Measurements from ENCODE around the gene CDS2. TPM values are rescaled to one million over a fixed set of nuclear protein-coding genes. Genes with fewer than 3 reads are reported as not detected.

CDS2 gene
- total and polyA plus RNA-seq, 2 experiments from 2014 or later = 18.7 to 31.9 TPM

DNA sequence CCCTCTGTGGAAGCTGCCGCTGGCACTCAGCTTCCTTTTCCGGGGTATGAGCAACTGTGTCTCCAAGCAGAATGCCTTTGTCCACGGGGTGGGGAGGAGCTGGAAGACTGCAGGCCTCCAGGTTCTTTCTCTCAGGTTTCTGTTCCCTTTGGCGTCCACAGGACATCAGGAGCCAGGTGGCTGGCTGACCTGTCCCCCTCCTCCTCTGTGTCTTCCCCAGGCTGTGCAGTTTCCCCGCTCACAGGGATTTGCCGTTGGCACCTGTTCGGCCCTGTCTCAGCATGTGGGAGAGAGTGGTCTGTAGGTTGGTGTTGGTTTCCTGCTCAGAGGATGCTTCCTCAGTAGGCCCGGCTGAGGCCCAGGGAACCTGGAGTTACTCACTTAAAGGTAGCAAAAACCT lies 43.5 kb downstream of the CDS2 start:
- H3K27me3 ChIP-seq = no peaks in the 10 kb centered on the region

DNA sequence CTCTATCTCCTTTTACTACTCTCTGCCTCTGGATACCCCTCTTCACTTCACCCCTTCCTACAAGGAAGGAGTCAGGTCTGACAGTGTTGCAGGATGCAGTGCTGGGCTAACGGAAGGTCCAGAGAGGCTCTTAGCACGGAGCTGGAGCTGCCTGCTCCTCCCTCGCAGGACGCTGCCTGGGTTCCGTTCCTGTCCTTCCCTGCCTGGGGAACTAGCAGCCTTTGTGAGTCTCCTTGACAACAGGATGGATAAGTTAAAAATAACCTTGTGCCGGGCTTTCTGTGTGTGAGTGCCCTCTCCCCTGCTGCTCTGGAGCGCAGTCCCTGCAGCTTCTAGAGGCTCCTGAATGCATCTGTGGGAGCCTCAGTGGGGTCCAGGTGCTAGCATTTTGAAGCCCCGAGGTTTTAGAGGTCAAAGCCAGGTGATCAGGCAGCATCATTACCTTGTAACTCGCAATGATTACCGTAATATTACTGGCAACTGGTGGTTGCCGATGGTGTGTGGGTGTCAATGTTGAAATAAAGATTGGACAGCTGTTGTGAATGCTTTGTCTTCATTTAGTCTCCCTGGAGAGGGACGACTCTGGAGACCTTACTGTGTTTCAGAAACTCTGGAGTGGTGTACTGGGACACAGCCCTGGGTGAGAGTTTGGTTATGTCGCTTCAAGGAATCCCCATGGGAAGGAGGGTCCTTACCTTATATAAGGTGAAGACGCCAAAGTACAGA lies 44.4 kb downstream of the CDS2 start:
- no peaks in the 10 kb centered on the region for H3K27me3 ChIP-seq
- no peaks in the 10 kb centered on the region for H3K9me3 ChIP-seq (ENCODE audit: low read depth)
- no peaks in the 10 kb centered on the region for H3K36me3 ChIP-seq
- DNase-seq (ENCODE audit: low read depth in 1 of 2, low spot score in 1 of 2) = peak; percentile 22 to 88
- peak overlapping the region; percentile 81 for H3K27ac ChIP-seq
- no peak overlapping the region for H3K4me3 ChIP-seq
- TF ChIP-seq, protein P1, sequence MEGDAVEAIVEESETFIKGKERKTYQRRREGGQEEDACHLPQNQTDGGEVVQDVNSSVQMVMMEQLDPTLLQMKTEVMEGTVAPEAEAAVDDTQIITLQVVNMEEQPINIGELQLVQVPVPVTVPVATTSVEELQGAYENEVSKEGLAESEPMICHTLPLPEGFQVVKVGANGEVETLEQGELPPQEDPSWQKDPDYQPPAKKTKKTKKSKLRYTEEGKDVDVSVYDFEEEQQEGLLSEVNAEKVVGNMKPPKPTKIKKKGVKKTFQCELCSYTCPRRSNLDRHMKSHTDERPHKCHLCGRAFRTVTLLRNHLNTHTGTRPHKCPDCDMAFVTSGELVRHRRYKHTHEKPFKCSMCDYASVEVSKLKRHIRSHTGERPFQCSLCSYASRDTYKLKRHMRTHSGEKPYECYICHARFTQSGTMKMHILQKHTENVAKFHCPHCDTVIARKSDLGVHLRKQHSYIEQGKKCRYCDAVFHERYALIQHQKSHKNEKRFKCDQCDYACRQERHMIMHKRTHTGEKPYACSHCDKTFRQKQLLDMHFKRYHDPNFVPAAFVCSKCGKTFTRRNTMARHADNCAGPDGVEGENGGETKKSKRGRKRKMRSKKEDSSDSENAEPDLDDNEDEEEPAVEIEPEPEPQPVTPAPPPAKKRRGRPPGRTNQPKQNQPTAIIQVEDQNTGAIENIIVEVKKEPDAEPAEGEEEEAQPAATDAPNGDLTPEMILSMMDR (IDR thresholded peaks at IDR 0.05; ENCODE audit: low read depth, low read length) = no peak
- H3K4me1 ChIP-seq (ENCODE audit: low read depth) = peaks cover 36% of the 10 kb centered on the region

More for the DNA sequence above, 43.5 kb downstream of the CDS2 start:
- H3K9me3 ChIP-seq (ENCODE audit: low read depth) = no peaks in the 10 kb centered on the region
- H3K4me3 ChIP-seq = no peak overlapping the region
- TF ChIP-seq, protein P1 (IDR thresholded peaks at IDR 0.05; ENCODE audit: low read depth, low read length) = no peak
- peaks cover 36% of the 10 kb centered on the region for H3K4me1 ChIP-seq (ENCODE audit: low read depth)
- no peak for DNase-seq (ENCODE audit: low read depth in 1 of 2, low spot score in 1 of 2)
- peak overlapping the region; percentile 81 for H3K27ac ChIP-seq
- H3K36me3 ChIP-seq = no peaks in the 10 kb centered on the region

DNA sequence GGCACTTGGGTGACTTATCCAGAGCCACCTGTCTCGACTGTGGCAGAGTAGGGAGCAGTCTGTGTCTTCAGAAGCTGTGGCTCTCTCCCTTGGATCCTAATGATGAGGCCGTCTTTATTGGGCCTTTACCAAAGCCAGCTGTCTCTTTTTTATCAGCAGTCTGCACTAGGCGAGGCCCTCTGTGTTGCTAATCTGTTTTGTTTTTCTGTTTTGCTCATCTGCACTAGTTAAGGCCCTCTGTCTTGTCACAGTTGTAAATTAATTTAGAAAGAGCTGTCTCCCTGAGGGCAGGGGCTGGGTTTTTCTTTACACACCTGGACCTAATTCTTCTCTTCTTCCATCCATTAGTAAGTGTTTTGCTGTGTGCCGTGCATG lies 45.0 kb downstream of the CDS2 start:
- TF ChIP-seq, protein P1 (IDR thresholded peaks at IDR 0.05; ENCODE audit: low read depth, low read length) = no peak
- no peak overlapping the region for H3K4me3 ChIP-seq
- no peaks in the 10 kb centered on the region for H3K36me3 ChIP-seq
- H3K9me3 ChIP-seq (ENCODE audit: low read depth) = no peaks in the 10 kb centered on the region
- peaks cover 36% of the 10 kb centered on the region for H3K4me1 ChIP-seq (ENCODE audit: low read depth)
- DNase-seq (ENCODE audit: low read depth in 1 of 2, low spot score in 1 of 2) = no peak
- H3K27ac ChIP-seq = peak overlapping the region; percentile 81
- no peaks in the 10 kb centered on the region for H3K27me3 ChIP-seq

DNA sequence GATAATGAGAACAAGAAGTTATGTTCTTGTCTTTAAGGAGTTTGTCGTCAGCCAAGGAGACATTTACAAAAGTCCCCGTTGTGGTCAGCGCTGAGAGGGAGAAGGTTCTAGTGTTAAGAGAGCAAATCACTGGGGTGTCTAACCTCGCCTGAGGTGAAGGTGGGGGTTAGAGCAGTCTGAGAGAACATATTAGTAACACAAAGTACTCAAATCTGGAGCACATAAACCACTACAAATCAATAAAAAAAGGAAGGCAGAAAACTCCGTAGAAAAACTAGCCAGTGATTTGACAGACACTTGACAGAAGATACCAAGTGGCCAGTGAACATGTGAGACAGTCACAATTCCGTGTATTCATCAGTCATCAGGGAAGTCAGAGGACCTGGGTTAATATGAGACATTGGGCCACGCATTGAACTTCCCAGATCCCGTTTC lies 45.4 kb downstream of the CDS2 start:
- no peak for DNase-seq (ENCODE audit: low read depth in 1 of 2, low spot score in 1 of 2)
- TF ChIP-seq, protein P1 (IDR thresholded peaks at IDR 0.05; ENCODE audit: low read depth, low read length) = no peak
- Histone ChIP-seq H3K27me3 (no peaks in the 10 kb centered on the region), H3K36me3 (no peaks in the 10 kb centered on the region), H3K27ac (peak overlapping the region; percentile 81), H3K4me3 (no peak overlapping the region), H3K4me1 (ENCODE audit: low read depth) (peaks cover 36% of the 10 kb centered on the region), H3K9me3 (ENCODE audit: low read depth) (no peaks in the 10 kb centered on the region)

DNA sequence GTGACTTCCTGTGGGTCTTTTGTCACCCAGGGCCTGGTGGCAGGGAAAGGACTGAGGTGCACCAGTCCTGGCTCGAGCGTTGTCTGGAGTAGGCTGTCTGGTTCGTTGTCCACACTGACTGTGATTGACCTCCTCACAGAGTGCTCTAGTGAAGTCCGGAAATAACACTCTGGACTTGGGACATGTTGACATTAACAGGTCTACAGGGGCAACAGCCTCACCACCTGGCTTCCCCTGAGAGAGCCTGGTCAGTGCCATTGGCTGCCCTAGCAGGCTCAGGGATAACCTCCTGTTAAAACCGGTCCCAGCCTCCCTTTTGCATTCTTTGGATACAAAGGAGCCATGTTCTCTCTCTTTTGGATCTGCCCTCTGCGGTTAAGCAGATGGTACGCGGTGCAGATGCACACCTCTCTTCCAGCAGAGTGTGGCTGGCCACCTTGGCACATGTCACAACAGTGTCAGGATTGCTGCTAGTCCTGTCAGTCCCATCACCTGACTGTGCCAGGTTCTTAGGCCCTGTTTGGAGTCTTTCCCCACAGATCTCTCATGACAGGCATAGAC lies 46.2 kb downstream of the CDS2 start:
- TF ChIP-seq, protein P1 (IDR thresholded peaks at IDR 0.05; ENCODE audit: low read depth, low read length) = no peak
- H3K4me1 ChIP-seq (ENCODE audit: low read depth) = peaks cover 36% of the 10 kb centered on the region
- H3K36me3 ChIP-seq = no peaks in the 10 kb centered on the region
- no peaks in the 10 kb centered on the region for H3K9me3 ChIP-seq (ENCODE audit: low read depth)
- H3K27ac ChIP-seq = peak overlapping the region; percentile 52
- no peak overlapping the region for H3K4me3 ChIP-seq
- H3K27me3 ChIP-seq = no peaks in the 10 kb centered on the region
- DNase-seq (ENCODE audit: low read depth in 1 of 2, low spot score in 1 of 2) = no peak
